Body of pancreas (tissue), 4 donors: Measurements from ENCODE around the gene CHCHD10.

Experiments
- CTCF ChIP-seq, 7 experiments: fragments of 450-650 bp in 4 of 7; fragments of 200-600 bp in 3 of 7; sonication (generic) in 3 of 7; IDR thresholded peaks; one replicate each; pipeline ENCODE4 v1.5.1; 2016 to 2019; ENCODE audit warnings: antibody characterized with exemption in 7 of 7
- POLR2A ChIP-seq, 3 donors: fragments of 450-650 bp; IDR thresholded peaks; one replicate each; pipeline ENCODE4 v1.6.1; 2016; ENCODE audit warnings: antibody characterized with exemption in 3 of 3, mild to moderate bottlenecking in 2 of 3

DNA sequence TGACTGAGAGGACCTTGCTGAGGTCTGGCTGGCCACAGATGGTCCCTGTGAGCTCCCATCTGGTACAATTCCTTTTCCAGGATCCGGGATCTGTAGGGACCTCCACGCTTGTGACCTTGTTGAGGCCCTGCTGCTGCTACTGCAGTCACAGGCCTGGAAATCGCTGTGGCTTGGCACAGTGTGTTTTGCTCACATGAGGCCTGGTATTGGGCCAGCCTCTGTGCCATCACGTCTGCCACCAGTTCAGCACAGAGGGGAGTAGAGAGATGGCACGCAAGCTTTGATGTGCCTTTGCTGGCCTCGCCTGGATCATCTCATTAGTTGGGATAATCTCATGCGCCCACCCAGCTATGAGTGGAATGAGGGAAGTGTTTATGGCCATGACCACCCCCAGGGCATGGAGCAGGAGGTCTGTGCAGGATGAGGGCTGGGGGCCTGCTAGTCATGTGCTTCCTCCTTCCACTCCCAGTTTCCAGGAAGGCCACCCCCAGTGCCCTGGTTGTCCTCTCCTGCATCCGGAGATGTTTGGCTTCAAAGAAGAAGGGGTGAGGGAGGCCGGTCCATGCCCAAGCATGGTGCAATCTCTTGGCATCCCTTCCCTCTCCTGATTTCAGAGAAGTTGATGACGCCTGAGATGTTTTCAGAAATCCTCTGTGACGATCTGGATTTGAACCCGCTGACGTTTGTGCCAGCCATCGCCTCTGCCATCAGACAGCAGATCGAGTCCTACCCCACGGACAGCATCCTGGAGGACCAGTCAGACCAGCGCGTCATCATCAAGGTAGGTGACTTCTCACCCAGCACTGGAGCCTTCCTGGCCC lies 48.6 kb upstream of the CHCHD10 start:
- TF ChIP-seq CTCF (IDR thresholded peaks at IDR 0.05) (no peak), POLR2A (IDR thresholded peaks at IDR 0.05) (no peak)
